ENCODE measurements around the gene POLR2J. TPM values are rescaled to one million over a fixed set of nuclear protein-coding genes. Genes with fewer than 3 reads are reported as not detected.
A peak's percentile ranks its signal among the peaks of the same experiment; 100 is the strongest.
"Not testable (repeated sequence)": the region's sequence is repeated elsewhere in the genome, so short reads cannot be mapped to it uniquely, and the experiment has no call there.

The POLR2J gene
- total RNA-seq = 10 to 100 TPM; 14.3 to 24.2 (median 22.3) TPM

GRCh38 chr7:102478314-102479208 is at the start of gene POLR2J:
Gene POLR2J (minus strand): TSS chr7:102478922. CDS start chr7:102478860, 62 bp downstream.
- H3K36me3 ChIP-seq; H3K9me3 ChIP-seq; H3K4me1 ChIP-seq; H3K27me3 ChIP-seq; H3K27ac ChIP-seq; intact Hi-C loops (cut with DNase I; ENCODE audit: low total_unique reads): not testable (repeated sequence)
- peak; percentile 74 to 84 for DNase-seq (ENCODE audit: low spot score in 2 of 2)
- peak within 1 kb of the TSS; percentile 48 to 68 (median 55) for H3K4me3 ChIP-seq
- TF ChIP-seq CTCF (IDR thresholded peaks at IDR 0.05) (peak in 1 of 3 donors; percentile 24), POLR2AphosphoS5 (IDR thresholded peaks at IDR 0.05) (peak in 1 of 3 donors; percentile 34)

- H3K27me3 ChIP-seq; H3K4me1 ChIP-seq; H3K9me3 ChIP-seq; intact Hi-C loops (cut with DNase I; ENCODE audit: low total_unique reads); H3K36me3 ChIP-seq; H3K27ac ChIP-seq; H3K4me3 ChIP-seq; DNase-seq (ENCODE audit: low spot score in 2 of 2): not testable (repeated sequence)
These were observed 49.4 kb upstream of the POLR2J start for GRCh38 chr7:102527822-102528793.

GRCh38 chr7:102527182-102527581 is 48.5 kb upstream of the POLR2J start:
- H3K27ac ChIP-seq; DNase-seq (ENCODE audit: low spot score in 2 of 2); H3K27me3 ChIP-seq; intact Hi-C loops (cut with DNase I; ENCODE audit: low total_unique reads); H3K4me3 ChIP-seq; H3K4me1 ChIP-seq; H3K36me3 ChIP-seq; H3K9me3 ChIP-seq: not testable (repeated sequence)

- H3K27me3 ChIP-seq; intact Hi-C loops (cut with DNase I; ENCODE audit: low total_unique reads); H3K9me3 ChIP-seq; H3K4me1 ChIP-seq; H3K4me3 ChIP-seq; H3K36me3 ChIP-seq; H3K27ac ChIP-seq; DNase-seq (ENCODE audit: low spot score in 2 of 2): not testable (repeated sequence)
These were observed 46.1 kb upstream of the POLR2J start for GRCh38 chr7:102524803-102525202.

GRCh38 chr7:102520797-102521196 is 42.1 kb upstream of the POLR2J start:
- H3K36me3 ChIP-seq; H3K4me3 ChIP-seq; DNase-seq (ENCODE audit: low spot score in 2 of 2); H3K4me1 ChIP-seq; H3K27ac ChIP-seq; H3K27me3 ChIP-seq; intact Hi-C loops (cut with DNase I; ENCODE audit: low total_unique reads); H3K9me3 ChIP-seq: not testable (repeated sequence)

- intact Hi-C loops (cut with DNase I; ENCODE audit: low total_unique reads); H3K9me3 ChIP-seq; H3K4me1 ChIP-seq; DNase-seq (ENCODE audit: low spot score in 2 of 2); H3K27ac ChIP-seq; H3K27me3 ChIP-seq; H3K36me3 ChIP-seq: not testable (repeated sequence)
- peak within 1 kb of the TSS in 2 of 3 donors; percentile 37 to 55 for H3K4me3 ChIP-seq
These were observed 38.9 kb upstream of the POLR2J start, which contains the start of gene RASA4B for GRCh38 chr7:102517550-102518147. Gene RASA4B (minus strand): TSS chr7:102517777. CDS start chr7:102517710, 67 bp downstream.

- H3K9me3 ChIP-seq; H3K27ac ChIP-seq; DNase-seq (ENCODE audit: low spot score in 2 of 2); intact Hi-C loops (cut with DNase I; ENCODE audit: low total_unique reads); H3K27me3 ChIP-seq; H3K4me3 ChIP-seq; H3K4me1 ChIP-seq; H3K36me3 ChIP-seq: not testable (repeated sequence)
These were observed 38.2 kb upstream of the POLR2J start for GRCh38 chr7:102516951-102517350.

- H3K27ac ChIP-seq; H3K9me3 ChIP-seq; DNase-seq (ENCODE audit: low spot score in 2 of 2); H3K36me3 ChIP-seq; H3K27me3 ChIP-seq; H3K4me3 ChIP-seq; H3K4me1 ChIP-seq; intact Hi-C loops (cut with DNase I; ENCODE audit: low total_unique reads): not testable (repeated sequence)
These were observed 37.2 kb upstream of the POLR2J start for GRCh38 chr7:102515889-102516288.

GRCh38 chr7:102514881-102515721 is 36.4 kb upstream of the POLR2J start:
- H3K4me3 ChIP-seq; H3K27ac ChIP-seq; DNase-seq (ENCODE audit: low spot score in 2 of 2); H3K27me3 ChIP-seq; H3K9me3 ChIP-seq; H3K36me3 ChIP-seq; H3K4me1 ChIP-seq; intact Hi-C loops (cut with DNase I; ENCODE audit: low total_unique reads): not testable (repeated sequence)

GRCh38 chr7:102512642-102513221 is 34.0 kb upstream of the POLR2J start:
- DNase-seq (ENCODE audit: low spot score in 2 of 2) = peak in 1 of 2 donors; percentile 44
- H3K9me3 ChIP-seq; H3K4me1 ChIP-seq; H3K27me3 ChIP-seq; H3K36me3 ChIP-seq; intact Hi-C loops (cut with DNase I; ENCODE audit: low total_unique reads): not testable (repeated sequence)
- Histone ChIP-seq H3K27ac (peak overlapping the region; percentile 61 to 83), H3K4me3 (peak overlapping the region in 2 of 3 donors; percentile 24 to 39)
